Transverse colon (tissue), 3 donors: ENCODE data around the gene TOMM40.

ENCODE experiments used
- POLR2A ChIP-seq: fragments of 450-650 bp; IDR thresholded peaks from one replicate; pipeline ENCODE4 v1.6.1; 2016; ENCODE audit warnings: antibody characterized with exemption, mild to moderate bottlenecking, moderate library complexity
- TF ChIP-seq, protein P1 (sequence below), 5 experiments: fragments of 200-600 bp in 3 of 5; fragments of 450-650 bp in 2 of 5; sonication (generic) in 3 of 5; IDR thresholded peaks; 1 replicate in 2 of 5; 2 replicates in 3 of 5; pipeline ENCODE4 v1.5.1; 2016 to 2017; ENCODE audit warnings: antibody characterized with exemption in 5 of 5, inconsistent platforms in 3 of 5, mild to moderate bottlenecking in 2 of 5, moderate library complexity in 1 of 5

DNA sequence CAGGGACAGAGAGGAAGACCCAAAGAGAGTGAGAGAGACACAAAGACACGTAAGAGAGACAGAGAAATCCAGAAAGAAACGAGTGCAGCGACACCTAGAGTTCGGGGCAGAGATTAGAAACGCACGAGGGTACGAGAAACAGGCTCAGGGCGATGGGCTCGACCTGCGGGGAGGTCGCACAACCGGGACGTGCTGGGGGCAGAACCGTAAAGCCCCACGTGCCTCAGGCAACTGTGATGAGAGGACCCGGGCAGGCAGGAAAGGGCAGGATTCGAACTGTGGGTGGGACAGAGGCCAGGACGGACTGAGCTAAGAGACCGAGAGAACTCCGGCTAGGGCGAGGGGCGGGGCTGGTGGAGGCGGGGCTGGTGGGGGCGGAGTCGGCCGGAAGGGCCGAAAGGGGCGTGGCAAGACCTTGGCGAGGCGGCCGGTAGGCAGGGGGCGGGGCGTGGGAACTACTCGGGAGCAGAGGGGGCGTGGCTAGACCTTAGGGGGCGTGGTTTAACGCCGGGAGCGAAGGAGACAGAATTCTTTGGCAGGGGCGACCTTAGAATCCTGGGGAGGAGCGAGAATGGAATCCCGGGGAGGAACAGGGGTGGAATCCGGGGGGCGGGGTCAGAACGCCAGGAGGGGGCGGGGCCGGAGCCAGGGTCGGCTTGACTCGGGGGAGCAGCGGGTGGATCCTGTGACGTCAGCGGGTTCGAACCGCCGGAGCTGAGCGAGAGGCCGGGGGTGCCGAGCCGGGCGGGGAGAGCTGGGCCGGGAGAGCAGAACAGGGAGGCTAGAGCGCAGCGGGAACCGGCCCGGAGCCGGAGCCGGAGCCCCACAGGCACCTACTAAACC is 45.2 kb upstream of the TOMM40 start, which contains the start of gene NECTIN2:
- TF ChIP-seq, protein P1, sequence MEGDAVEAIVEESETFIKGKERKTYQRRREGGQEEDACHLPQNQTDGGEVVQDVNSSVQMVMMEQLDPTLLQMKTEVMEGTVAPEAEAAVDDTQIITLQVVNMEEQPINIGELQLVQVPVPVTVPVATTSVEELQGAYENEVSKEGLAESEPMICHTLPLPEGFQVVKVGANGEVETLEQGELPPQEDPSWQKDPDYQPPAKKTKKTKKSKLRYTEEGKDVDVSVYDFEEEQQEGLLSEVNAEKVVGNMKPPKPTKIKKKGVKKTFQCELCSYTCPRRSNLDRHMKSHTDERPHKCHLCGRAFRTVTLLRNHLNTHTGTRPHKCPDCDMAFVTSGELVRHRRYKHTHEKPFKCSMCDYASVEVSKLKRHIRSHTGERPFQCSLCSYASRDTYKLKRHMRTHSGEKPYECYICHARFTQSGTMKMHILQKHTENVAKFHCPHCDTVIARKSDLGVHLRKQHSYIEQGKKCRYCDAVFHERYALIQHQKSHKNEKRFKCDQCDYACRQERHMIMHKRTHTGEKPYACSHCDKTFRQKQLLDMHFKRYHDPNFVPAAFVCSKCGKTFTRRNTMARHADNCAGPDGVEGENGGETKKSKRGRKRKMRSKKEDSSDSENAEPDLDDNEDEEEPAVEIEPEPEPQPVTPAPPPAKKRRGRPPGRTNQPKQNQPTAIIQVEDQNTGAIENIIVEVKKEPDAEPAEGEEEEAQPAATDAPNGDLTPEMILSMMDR (IDR thresholded peaks at IDR 0.05), result peak; percentile 66 to 97 (median 69)
- TF ChIP-seq POLR2A, result peak; percentile 90
